GM19438 (cell line): ENCODE results near the gene GPR146.
"Not testable (repeated sequence)": the region's sequence is repeated elsewhere in the genome, so short reads cannot be mapped to it uniquely, and the experiment has no call there.

Experiments
- ATAC-seq: cut with Tn5 transposase; IDR thresholded peaks from one replicate; pipeline ENCODE4 v1.9.1; 2021; ENCODE audit warnings: low read depth; ENCODE audit not compliant: unreplicated experiment

GPR146 gene

GRCh38 chr7:1044189-1045068, at the start of gene GPR146:
Gene GPR146, plus strand, starts transcription at chr7:1044546. Its CDS starts 12,970 bp downstream, at chr7:1057516.
- peak; percentile 87 for ATAC-seq

- no peak for ATAC-seq
Measured at GRCh38 chr7:994592-995308, 49.6 kb upstream of the GPR146 start.

GRCh38 chr7:995571-995970, 48.8 kb upstream of the GPR146 start:
- no peak for ATAC-seq

DNA sequence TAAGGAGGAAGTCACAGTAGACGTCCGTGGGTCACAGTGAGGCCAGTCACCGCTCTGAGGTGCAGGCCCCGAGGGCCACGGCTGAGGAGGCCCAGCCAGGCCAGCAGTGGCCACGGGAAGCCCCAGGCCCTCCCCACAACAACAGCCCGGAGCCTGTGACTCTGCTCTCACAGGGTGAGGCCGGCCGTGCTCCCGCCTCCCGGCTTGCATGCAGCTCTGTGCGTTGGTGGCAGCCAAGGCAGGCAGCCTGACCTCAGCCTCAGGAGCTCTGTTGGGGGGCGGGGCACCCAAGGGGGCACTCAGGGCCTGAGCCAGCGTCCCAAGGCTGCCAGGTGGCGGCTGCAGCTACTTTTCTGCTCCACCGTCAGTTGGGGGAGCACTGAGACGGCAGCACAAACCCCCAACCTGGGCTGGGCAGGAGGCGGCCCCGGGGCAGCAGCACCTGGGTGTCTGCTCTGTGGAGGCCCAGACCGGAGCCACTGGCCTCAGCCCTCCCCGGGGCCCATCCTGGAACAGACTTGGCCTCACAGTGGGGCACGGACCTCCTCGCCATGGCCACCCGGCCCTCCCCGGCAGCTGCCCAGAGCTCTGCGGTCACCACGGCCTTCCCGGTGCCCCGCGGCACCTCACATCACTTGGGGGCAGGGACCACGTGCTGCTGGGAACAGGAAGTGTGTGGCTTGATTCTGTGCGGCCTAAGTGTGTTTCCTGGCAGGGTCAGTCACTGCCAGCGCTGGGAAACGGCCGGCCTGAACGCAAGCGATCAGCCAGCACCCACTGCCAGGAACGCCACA, 48.1 kb upstream of the GPR146 start:
- no peak for ATAC-seq

DNA sequence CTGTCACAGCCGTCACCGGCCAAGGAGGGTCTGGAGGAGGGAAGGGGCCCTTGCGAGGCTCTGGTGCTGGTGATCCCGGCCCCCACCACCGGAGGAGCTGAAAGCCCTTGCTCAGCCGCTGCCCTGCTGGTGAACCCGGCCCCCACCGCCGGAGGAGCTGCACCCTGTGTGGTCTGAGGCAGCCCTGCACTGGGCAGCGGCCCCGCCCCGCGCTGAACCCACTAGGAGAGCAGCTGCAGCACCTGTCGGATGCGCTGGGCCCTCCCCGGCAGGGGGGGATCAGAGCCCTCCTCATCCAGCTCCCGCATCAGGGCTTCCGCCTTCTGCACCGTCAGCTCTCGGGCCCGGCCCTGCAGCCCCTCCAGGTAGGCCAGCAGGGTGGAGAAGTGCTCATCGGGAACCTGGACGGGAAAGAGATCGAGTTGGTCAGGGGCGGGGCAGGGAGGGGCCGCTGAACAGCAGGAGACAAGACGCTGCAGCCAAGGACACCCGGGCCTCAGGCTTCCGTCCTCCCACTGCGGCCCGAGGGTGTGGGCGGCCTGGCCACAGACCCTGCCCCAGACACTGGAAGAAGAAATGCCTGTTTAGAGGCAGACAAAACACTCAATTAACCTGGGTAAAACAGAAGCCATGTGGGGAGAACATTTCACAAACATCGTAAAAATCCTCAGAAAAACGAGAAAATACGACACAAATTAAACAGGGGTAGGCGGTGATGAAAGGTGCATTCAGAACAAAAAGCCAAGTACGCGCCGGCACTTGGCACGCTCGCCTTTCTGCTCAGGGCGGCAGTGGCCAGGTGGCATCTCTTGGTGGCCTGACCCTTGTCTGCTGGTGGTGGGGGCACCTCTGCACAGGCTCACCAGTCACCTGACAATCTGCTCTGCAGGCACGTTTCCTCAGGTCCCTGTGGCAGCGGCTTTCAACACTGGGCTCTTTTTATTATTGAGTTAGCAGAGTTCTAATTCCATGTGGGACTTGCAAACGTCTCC, 46.6 kb upstream of the GPR146 start:
- no peak for ATAC-seq

DNA sequence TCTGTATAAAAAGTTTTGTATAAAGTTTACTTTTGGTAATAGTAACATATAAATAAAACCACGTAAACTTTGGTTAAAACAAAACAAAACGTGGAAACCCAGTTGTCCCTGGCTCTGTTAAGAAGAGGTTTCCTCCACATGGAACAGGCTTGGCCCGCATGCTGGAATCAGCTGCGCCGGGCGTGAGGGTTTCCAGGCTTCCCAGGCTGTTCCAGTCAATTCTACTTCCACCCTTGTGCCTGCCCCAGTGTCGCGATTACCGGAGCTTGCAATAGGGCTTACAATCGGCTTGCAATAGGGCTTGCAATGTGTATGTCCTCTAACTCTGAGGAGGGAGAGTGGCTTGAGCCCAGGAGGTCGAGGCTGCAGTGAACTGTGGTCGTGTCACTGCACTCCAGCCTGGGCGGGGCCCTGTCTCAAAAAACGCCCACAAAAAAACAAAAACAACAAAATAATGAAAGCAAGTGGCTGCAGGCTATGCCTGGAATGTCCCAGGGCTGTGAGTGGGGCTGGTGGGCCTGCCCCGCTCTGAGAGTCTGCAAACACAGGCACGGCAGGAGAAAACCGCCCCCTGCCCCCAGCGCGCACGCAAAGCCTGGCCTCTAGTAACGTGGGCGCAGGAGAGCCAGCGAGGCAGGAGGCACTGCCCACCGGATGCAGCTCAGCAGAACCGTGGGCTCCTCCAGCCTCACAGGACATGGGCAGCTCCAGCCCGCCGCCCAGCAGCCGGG, 45.0 kb upstream of the GPR146 start:
- ATAC-seq = no peak

DNA sequence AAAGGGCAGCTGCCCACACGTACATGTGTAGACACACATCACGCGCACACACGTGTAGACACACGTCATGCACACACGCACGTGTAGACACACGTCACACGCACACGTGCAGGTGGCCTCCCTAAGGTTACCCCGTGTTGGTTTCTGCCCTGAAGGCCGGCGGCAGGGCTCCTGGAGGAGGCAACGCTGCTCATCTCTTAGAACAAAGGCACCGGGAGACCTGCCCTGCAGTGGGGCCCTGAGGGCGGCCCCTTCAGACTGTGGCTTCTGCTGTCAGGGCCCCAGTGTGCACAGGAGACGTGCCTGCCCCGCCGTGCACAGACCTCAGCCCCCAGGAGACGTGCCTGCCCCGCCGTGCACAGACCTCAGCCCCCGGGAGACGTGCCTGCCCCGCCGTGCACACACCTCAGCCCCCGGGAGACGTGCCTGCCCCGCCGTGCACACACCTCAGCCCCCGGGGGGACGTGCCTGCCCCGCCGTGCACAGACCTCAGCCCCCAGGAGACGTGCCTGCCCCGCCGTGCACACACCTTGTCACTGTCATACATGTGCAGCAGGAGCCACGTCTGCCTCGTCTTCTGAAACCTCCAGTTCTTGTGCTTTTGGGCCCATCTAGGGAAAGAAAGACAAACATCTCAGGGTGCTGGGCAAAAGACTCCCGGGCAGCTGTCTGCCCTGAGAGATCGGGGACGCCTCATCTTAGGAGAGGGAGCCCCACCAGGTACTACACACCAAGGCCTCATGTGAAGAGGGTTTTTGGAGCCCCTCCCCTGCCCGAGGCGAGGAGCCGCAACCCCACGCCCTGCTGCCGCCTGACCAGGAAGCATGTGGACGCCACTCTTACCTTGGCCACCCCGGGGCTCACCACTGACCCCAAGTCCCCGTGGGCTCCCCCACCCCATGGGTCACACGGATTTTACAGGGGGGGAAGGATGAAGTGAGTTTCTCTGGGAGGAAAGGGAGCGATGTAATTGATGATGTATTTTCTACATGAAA, 44.1 kb upstream of the GPR146 start:
- peak; percentile 46 for ATAC-seq

DNA sequence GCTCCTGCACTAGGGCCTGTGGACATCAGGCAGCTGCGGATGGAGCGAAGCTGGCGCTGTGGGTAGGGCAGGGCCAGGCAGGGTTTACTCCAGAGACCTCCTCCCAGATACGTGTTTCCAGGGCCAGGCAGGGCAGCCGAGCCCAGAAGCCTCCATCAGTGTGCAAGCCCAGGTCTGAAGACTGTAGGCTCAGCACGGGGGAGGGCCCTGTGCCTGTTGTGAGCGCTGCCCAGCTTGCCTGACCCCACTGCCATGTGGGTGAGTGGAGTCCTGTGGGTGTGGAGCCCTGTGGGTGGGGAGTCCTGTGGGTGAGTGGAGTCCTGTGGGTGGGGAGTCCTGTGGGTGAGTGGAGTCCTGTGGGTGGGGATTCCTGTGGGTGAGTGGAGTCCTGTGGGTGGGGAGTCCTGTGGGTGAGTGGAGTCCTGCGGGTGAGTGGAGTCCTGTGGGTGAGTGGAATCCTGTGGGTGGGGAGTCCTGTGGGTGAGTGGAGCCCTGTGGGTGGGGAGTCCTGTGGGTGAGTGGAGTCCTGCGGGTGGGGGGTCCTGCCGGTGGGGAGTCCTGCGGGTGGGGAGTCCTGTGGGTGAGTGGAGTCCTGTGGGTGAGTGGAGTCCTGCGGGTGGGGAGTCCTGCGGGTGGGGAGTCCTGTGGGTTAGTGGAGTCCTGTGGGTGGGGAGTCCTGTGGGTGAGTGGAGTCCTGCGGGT, 43.1 kb upstream of the GPR146 start:
- not testable (repeated sequence) for ATAC-seq

GRCh38 chr7:1002026-1002425, 42.3 kb upstream of the GPR146 start:
- ATAC-seq = not testable (repeated sequence)

- ATAC-seq = not testable (repeated sequence)
Measured at GRCh38 chr7:1002445-1002844, 41.9 kb upstream of the GPR146 start.

- ATAC-seq = no peak
Measured at GRCh38 chr7:1004018-1004852, 40.1 kb upstream of the GPR146 start.

DNA sequence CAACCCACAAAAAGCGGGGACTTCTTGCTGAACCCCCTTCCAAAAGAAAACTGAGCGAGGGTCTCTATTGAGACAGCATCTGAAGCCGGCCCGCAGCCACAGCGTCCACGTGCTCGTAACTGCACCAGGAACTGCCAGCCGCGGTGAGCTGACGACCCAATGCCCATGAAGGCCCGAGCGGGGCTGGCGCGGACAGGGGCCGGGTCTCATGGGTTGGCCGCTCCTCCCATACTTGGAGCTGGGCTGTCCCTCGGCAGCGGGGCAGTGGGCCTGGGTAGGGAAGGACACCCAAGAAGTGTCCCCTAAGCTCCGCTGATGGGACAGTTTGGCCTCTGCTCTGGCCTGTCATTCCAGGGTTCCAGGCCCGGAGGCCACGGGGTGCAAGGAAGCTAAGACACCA, 39.0 kb upstream of the GPR146 start:
- no peak for ATAC-seq

DNA sequence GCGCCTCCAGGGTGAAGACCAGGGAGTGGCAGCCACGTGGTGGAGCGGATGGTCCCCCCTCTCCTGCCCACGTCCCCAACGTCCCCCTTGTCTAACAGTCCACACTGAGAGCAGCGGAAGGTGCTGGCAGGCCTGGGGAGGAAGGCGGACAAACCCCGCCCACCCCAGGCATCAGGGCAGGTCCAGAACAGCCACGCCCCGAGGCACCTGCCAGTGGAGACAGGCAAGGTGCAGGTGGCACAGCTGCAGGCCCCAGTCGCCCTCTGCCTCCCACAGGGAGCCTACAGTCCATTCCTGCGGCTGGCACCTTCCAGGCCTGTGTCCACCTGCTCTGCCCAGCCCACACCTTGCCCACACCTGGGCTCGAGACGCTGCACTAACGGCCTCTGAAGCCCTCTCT, 36.4 kb upstream of the GPR146 start:
- no peak for ATAC-seq

DNA sequence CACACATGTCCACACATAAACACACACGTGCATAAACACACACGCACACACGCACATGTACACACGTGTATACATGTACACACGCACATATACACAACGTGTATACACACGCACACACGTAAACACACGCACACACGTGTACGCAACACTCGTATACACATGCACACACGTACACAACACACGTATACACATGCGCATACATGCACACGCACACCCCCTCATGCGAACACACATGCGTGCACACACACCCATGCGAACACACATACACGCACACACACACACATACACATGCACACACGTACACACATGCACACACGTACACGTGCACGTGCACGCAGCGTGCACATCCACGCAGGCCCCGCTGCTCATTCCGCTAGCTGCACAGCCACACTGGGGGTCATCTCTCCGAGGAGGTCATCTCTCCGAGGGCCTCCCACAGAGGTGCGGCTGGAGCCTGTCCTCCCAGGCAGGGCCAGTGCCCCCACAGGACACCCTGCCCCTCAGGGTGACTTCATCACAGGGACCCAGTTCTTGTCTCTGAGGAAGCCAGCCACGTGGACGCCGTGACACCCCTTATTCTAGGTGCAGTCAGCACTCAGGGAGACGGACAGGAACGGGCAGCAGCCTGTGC, 35.5 kb upstream of the GPR146 start:
- no peak for ATAC-seq

DNA sequence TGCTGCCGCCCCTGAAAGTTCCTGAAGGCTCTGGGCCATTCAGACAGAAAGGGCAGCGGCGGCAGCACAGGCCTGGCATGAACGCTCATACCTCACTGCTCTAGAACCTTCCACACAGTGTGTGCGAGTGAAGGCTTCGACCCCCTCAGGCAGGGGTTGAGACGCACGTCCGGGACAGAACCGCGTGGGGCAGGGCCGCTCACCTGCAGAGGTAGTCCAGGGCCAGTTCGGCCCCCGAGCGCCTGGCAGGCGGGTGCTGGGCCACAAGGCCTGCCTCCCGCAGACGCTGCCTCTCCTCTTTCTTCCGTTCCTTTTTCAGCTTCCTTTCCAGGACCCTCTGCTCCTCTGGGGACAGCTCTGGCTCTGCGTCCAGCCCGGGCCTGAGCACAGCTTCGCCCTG, 34.6 kb upstream of the GPR146 start:
- no peak for ATAC-seq

- no peak for ATAC-seq
Measured at GRCh38 chr7:1010226-1010625, 34.1 kb upstream of the GPR146 start.
